Stimulated activated CD4-positive, alpha-beta T cell treated with anti-CD3 and anti-CD28 coated beads, Interleukin-4, amount 100 ng/mL, for 48 hours (primary cell): Measurements from ENCODE around the gene SPATS2L.

Experiments used
- DNase-seq, 2 donors: peaks; one replicate each; pipeline ENCODE4 v3.0.0-alpha.2; 2020; ENCODE audit warnings: low read depth in 2 of 2

Gene SPATS2L

DNA sequence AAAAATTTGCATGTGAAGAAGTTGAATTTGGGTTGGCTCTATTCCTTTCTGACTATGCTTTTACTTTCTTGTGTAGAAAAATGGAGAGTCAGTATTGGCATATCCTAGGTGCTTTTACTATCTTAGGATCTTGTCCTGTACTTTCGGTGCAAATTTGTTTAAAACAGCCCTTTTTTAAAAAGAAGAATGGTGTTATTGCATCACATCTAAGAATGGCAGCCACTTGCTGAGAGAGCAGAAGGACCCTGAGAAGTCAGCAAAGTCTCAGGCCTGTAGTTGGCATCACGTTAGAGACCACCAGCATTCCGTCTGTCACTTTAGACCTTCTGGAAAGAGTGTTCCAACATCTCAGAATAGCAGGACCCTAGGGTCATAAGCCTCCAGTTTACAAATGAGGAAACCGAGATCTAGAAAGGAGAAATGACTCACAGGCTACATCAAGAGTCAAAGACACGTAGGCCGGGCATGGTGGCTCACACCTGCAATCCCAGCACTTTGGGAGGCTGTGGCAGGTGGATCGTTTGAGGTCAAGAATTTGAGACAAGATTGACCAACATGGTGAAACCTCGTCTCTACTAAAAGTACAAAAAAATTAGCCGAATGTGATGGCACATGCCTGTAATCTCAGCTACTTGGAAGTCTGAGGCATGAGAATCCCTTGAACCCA is 42.5 kb downstream of the SPATS2L start:
- DNase-seq: no peak

DNA sequence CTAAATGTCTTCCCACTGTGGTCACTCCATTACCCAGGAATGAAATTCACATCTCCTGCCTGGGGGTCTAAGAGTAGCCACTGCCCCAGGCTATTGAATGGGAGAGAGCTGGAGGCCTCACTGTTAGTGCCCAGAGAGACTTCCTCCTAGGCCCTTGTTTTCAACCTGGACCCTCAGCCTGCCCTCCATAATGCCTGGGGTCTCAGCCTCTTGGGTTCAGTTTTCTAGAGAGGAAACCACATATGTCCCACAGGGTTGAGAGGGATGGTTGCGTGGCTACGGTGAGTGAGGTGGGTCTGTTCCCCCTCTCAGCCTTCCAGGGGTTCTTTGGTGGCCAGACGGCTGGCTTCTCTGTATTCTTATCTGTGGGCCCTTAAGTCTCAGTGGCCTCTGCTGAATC is 43.4 kb downstream of the SPATS2L start:
- no peak for DNase-seq

DNA sequence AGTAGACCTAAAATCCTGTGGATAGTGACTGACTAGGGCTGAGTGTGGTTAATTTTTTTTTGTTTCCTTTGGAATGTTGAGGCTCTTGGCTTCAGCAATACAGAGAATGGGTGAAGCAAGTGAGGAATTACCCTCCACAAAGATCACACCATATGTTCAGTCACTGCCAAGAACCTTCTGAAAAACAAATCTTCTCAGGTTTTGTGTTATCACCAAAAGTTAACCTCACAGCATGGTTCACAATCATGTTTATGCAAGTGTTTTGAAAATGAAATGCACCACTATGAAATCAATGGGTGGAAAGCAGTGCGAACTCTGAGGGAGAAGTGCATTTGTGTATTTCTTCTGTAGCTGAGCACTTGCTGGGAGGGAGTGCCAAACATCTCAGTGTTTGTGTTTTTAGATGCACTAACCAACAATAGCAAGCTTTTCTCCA is 44.4 kb downstream of the SPATS2L start:
- no peak for DNase-seq

DNA sequence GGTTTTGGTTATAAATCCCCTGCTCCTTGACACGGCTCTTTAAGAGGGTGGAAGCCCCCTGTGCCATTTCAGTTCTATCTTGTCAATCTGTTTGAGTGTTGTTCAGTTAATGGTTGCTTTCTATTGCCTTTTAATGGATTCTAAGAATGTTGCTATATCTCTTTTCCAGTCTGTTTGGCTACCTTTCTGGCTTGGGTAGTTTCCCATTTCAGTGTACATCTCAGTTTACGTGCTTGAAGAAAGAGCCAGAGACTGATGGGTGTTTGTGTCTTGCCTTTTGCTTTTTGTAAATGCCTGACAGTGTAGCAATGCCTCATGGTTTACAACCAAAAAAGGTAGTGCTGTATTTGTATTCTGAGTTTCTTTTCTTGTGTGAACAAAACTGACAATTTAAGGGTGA is 45.3 kb downstream of the SPATS2L start:
- no peak for DNase-seq

DNA sequence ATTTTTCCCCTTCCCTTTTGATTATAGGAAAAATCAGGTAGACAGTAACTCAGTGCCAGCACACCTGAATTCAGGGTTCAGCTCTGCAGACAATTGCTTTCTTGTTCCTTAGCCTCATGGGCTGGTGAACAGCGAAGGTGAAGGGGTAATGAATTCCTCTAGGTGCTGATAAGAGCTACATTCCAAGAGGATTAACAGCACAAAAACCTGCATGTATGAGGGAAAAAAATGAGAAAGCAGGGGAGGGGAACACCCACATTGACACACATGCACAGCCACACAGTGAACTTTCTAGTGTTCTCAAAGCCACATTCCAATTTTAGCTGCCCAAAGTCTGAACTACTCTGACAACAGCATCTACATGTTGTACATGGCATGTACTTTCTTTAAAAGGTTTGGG is 46.1 kb downstream of the SPATS2L start:
- no peak for DNase-seq

DNA sequence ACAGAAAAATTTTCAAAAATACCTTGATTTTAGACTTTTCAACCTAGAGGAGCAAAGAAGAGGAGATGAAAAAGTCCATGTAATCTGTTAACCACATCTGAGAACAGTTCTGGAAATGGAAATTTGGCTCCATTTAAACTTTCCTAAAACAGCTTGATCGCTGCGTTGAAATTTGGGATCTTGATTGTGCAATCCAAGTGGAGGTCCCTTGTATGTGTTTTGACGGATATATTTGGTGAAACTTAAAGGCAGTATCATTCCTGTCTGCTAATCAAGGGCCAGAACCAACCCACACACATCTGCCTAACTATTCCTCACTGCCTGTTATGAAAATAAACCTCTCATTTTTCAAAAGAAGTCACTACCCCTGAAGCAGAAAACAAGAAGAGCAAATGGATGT is 46.6 kb downstream of the SPATS2L start:
- DNase-seq: no peak

DNA sequence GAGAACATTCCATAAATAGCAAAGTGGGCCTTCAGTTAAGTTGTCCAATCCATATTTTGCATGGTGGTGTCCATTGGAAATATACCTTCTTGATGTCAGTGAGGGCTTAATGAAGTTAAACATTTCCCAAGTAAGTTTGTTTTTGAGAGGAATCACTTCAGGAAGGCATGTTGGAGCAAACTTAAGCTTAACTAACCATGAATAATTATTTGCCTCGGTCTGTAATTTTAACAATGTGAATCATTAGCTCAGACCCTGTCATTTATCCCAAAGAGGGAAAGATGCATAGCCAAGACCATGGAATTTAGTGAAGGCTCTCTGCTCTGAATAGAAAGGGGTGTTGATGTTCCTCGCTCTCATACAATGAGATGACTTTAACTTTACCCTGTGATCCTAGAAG is 47.4 kb downstream of the SPATS2L start:
- no peak for DNase-seq

DNA sequence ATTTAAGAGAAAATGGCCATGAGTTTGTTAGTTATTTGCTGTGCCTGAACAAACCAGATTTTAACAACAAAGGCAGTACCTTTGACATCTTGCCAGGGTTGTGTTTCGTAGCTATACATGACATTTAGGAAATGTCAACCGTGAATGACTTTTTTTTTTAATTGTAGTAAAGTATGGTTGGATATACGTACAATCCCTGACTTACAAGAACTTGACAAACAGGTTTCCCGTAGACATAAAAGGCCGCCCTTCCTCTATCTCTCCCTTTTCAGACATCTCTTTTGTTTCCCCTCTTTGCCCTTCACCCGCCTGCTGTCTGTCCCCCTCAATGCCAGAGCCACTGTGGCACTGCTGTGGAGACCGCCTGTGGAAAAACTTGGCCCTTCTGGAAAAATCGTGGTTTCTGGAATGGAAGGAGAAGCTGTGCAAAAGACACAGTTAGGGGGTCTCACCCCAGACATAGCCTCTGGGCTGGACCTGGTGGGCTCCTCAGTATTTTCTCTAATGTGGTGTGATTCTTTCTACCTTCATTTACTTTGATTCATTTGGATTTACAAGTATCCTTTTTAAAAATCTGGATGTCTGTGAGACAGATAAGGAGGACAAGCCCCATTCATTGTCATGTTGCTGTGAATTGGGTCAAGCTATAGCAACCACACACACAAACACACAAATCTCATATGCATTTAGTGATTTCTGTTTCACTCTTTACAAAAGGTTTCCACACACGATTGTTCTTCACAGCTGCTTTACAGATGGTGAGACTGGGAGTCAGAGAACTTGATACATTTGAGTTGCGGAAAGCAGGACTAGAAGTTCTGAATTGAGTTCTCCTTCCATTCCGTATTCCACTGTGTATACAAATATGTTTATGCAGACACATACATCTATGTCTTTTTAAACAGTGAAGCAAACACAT is 48.6 kb downstream of the SPATS2L start:
- no peak for DNase-seq

DNA sequence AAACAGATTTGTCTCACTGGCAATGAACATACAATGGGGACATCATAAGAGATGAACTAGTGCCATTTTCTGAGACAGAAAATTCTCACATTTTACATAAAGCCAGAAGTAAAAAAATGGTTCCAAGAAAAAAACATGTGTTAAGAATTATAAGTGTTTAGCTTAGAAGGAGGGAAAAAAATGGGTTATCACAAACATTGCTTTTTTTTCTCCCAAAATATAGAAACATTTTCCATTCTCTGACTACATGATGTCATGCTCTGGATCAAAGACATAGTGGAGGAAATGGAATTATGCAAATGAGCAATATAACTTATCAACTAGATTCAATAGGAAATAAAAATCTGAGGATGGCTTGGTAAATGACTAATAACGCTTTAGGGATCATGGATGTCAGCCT is 49.8 kb downstream of the SPATS2L start:
- no peak for DNase-seq

DNA sequence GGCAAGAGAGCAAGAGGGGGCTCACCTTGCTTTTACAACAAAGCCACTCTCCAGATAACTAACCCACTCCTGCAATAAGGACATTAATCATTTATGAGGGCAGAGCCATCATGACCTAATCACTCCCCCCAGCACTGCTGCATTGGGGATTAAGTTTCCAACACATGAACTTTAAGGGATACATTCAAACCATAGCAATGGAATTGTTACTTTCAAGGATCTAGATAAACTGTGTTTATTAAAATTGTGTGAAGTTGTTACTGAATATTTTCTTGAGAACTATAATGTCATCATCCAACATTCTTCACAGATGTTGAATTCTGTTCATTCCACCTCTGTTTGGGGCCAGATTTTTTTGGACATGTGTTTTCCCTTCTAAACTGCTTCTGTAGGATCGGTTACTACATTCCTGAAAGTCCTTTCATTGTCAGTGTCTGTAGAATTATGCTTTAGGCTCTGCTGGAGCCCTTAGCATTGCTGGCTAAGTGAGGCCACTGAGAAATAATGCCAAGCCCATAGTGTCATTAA is 50.4 kb downstream of the SPATS2L start:
- DNase-seq: no peak

DNA sequence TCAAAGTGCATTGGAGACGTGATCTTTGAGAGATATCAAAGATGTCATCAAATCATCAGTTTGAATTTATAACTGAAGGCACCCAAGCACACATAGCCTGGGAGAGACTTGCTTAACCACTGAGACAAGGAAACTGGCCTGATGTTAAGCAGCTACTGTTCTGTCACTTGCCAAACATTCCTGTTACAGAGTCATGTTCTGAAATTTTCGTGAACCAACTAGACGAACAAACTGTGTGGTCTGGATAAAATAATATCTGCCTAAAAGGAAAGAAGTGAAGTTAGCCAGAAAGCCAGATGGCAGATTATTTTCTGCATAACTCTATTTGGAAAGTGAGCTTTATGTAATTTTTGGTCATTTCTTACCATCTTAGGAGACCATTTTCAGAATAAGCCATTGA is 51.4 kb downstream of the SPATS2L start:
- no peak for DNase-seq

DNA sequence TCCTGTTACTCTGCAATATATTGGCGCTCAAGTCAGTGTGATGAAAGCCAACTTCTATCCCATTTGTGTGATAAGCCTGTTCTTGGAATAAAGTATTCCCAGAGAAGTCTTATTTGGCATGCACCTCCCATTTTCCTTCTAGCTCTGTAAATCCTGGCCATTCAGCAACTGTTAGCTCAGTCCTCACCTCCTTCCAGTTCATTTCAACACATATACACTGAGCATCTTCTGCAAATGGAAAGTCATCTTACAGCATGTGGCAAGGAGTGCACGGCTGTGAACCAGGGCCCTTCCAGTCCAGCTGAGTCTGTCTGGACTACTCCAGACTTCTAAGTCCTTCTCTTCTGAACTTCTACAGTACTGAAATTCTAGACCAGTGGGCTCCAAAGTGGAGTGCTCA is 53.1 kb downstream of the SPATS2L start:
- DNase-seq: no peak

DNA sequence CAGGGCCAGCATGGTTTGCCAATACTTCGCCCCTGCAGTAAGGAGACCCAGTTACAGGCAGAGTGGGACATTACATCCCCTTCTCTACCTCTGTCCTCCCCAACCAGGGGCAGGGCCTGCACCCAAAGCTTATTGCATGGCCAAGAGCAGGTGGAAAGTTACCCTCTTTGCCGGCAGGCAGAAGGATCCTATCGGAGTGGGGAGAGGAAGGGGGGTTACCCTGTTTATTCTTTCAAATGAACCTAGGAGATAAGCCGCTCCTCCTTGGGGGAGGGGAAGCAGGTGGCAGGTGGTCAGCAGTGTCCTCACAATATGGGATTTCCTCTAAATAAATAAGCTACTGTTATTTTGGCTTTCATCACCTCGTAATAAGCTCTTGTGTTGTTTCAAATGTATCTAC is 53.9 kb downstream of the SPATS2L start:
- DNase-seq: no peak

DNA sequence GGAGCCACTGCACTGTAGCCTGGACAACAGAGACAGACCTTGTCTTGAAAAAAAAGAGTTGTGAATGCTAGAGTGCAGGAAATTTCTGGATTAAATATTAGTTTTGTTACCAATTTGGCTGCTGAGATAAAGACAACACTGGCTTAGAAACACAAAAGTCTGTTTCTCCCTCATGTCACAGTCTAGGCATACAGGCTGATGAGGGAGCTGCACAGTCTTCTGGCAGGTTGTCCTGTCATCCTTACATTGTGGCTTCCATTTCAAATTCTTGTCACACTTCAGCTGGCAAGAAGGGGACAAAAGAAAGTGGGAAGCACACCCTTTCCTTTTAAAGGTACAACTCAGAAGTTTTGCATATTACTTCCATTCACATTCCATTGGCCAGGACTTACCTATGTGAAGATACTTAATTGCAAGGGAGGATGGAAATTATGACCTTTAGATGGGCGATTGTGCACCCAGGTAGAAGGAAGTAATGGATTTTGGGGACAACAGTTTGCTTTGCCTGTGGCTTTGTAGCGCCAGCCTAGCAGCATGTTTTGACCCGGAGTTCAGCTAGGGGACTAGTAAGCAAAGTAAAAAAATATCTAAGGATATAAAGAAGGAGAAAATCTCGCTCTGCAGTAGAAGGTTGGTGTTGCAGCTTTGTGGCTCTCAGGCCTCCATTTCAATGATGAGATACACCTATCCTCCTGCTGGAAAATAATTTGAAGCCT is 55.9 kb downstream of the SPATS2L start:
- no peak for DNase-seq

DNA sequence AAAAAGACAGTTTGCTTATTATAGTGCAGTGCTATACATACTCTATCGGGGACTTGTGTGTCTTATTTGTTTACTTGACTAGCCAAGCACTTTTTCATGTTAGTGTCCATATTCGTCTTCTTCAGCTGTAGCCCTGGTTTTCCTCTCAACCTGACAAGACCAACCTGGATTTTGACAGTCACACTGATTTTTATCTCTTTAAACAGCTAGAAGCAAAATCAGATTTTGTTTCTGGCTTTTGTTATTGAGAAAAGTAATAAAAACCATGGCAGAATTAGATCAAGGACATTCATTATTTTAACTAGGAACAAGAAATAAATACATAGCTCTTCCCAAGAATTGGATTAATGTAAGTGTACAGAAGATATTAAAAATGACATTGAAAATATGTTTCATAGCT is 56.8 kb downstream of the SPATS2L start:
- DNase-seq: no peak

DNA sequence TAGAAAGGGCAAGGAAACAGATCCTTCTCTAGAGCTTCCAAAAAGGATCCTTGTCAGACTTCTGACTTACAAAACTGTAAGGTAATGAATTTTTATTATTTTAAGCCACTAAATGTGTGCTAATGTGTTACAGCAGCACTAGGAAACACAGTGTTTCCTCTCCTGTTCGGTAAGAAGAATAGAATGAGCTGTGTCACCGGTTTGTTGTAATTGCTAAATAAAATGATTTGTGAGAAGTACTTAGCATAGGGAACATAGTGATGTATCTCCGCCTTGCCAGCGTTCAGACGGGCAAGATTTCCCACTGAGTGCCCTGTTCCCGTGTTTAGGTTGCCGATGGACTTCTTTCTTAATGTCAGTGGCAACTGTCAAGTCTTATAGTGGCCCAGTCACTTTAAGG is 57.6 kb downstream of the SPATS2L start:
- no peak for DNase-seq

DNA sequence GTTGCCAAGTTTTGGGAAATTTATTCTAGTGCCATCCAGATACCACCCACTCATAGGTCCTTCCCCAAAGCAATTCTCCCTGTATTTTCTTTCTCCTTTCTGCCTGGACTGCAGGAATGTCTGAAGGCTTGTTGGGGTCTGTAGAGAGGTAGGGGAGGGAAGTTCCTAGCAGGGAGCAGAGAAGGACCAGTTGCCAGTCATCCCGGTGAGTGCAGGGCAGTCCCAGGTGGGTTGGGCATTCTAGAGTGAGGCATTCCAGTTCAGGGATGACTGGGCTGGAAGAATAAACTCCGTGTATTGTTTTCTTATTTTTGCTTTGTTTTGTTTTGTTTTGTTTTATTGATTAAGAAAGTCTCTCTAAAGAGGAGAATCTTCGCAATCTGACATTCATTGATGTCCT is 58.1 kb downstream of the SPATS2L start:
- DNase-seq: no peak

DNA sequence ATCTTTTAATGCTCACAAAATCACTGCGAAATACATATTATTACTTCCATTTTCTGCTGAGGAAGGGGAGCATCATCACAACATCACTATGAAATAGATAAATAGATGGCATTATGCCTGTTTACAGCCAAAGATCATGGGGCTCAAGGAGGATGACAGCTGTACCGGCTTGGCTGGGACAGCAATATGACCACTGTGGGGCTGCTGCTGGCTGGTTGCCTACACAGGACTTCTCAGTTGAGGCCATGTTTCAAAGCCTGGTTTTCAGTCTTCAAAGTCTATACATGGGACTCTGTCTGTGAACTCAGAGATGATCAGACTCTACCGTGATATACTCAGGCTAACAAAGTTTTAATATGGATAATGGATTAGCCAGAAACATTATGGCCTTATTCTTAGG is 58.7 kb downstream of the SPATS2L start:
- no peak for DNase-seq

DNA sequence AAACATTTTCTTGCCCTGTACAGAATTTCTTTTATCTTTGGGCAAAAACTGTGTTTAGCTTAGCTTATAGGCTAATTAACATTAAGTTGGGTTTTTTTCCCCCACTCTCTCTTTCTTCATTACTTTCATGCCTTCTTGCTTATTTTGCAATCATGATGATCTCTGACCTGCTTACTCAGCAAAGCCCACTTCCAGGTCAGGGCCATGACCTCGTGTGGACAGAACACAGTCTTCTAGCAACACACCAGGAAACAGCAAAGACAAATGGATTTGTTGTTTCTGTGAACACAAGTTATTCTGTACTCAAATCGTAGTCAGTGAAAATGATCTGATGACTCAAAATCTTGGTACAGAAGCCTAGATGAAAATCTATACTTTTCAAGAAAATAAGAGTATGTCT is 60.7 kb downstream of the SPATS2L start:
- no peak for DNase-seq

DNA sequence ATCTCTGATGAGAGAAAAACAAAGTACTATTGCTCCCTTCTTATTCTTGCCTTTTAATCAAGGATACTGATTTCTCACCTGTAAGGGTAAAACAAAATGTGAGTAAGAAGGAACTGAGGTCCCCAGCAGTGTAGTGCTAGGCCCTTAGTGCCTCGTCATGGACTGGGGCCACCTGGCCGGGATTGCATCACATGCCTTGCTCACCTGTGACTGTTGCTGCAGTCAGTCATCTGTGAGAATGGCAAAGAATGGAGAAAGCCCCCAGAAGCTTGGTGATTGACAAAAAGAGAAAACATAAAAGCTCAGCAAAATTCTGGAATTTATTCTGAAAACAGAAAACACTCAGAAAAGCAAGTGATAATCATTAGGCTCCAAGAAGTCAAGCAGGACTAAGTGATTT is 63.4 kb downstream of the SPATS2L start:
- no peak for DNase-seq

DNA sequence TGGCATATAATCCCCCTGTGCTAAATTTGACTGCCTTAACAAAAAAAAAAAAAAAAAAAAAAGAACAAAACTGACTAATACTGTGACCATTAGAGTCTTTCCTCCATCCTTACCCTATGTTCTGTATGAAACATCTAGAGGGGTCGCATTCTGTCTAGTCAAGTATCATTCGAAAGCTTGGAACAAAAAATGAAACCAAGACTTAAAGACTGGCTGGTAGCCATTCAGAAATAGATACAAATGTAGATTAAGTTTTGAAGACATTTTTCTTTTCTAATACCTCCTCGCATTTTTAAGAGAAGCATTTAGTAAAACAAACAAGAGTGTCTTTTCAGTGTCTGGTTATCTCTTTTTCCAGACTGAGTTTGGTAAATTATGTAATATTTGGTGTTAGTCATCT is 66.7 kb downstream of the SPATS2L start:
- no peak for DNase-seq

DNA sequence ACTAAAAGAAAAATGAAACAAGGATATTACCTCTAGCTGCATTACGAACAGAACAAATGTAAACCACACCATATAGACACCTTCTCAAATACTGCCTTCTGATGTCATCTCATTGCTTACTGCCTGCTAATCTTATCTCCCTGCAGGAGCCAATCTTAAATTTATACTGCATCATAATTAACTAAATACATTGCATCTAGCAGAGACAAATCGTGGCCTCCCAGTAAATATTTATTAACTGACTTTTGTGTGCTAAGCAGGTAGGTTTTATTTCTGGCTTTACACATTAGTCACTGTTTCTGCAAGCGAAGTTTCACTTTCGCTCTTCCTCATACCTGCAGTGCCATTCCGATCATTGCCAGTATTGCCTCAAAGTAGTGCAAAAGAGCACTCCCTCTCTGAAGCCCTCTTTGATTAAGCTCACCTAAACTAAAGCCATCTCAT is 67.5 kb downstream of the SPATS2L start:
- no peak for DNase-seq
